GM21786 (cell line): Measurements from ENCODE around the gene AGBL3.
A peak's percentile ranks its signal among the peaks of the same experiment; 100 is the strongest.
"Not testable (repeated sequence)": the region's sequence is repeated elsewhere in the genome, so short reads cannot be mapped to it uniquely, and the experiment has no call there.

Experiments used
- ATAC-seq: cut with Tn5 transposase; IDR thresholded peaks from one replicate; pipeline ENCODE4 v1.9.1; 2021; ENCODE audit not compliant: unreplicated experiment

AGBL3 gene

GRCh38 chr7:135167365-135167917 lies 181.1 kb downstream of the AGBL3 start:
- ATAC-seq = no peak

GRCh38 chr7:135168001-135168400 lies 181.7 kb downstream of the AGBL3 start:
- ATAC-seq = no peak

GRCh38 chr7:135168489-135169140 lies 182.3 kb downstream of the AGBL3 start:
- no peak for ATAC-seq

DNA sequence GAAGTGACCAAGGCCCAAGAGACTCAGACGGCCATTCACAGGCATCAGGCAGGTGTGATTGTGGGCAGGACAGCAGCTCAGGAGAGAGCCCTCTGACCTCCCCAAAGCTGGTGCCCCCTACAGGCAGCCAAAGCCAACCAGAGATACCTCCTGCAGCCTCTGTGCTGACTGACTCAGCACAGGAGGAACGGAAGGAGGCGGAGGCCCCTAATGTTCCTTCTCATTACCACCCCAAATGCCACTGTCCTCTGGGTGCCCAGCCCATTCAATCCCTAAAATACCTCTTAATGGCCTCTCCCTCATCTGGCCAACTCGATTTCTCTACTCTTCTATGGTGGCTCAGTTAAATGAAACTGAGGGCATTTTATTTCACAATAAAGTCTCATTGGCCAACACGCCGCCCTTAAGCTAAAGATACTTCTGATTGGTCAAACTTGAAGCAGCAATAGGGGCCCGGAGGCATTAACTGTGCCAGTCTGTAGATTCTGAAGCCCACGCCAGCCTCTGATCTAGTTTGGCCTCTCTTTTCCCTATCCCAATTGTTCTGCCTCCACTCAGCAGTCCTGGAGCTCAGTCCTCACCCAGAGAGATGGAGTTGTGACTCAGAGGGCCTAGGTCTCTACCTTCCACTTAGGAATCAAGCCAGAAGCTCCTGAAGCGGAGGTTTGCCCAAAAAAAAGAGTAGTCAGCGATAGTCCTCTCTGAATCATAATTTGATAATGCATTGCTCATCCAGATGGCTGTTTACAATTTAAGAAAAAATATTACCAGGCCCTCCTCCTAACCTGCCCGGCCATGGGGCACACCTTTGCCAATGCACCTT lies 183.0 kb downstream of the AGBL3 start:
- no peak for ATAC-seq

DNA sequence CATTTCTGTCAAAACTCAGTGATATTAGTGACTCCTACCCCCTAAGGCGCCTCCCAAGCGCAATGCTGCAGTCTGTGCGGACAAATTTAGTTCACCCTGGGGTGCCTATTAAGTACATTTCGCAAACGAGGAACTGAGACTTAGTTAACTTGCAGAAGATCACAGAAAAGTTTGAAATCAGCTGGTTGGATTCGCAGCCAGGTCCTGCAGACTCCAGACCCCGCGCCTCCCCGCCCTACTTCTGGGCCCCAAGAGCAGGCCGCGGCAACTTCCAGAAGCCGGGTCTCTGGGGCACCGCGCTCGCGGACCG lies 183.6 kb downstream of the AGBL3 start:
- peak; percentile 7 for ATAC-seq

- peak; percentile 65 for ATAC-seq
Measured at GRCh38 chr7:135170274-135170997, 184.1 kb downstream of the AGBL3 start, which contains the start of gene CYREN. Gene CYREN (minus strand): TSS chr7:135170707. CDS start chr7:135168922, 1,785 bp downstream.

GRCh38 chr7:135170998-135171481 lies 184.7 kb downstream of the AGBL3 start:
- ATAC-seq = peak; percentile 43

DNA sequence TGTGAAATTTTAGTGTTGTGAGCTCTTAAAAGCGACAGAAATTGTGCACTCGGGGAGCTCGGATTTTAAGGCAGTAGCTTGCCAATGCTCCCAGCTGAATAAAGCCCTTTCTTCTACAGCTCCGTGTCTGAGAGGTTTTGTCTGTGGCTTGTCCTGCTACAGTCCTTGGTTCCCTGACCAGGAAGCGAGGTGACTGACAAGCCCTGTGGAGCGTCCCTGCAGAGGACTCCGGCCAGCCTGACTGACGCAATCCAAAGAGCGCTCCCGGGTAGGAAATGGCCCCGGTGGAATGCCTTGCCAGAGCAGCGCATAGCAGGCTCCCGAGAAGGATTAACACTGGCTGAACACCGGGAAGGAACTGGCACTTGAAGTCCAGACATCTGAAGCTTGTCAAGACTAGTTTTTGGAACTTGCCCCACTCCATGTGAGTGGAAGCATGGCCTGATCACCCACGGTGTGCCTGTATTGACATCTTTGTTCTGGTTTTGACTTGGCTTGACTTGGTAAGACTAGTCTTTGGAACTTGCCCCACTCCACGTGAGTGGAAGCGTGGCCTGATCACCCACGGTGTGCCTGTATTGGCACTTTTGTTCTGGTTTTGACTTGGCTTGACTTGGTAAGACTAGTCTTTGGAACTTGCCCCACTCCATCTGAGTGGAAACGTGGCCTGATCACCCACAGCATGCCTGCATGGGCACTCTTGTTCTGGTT lies 185.4 kb downstream of the AGBL3 start:
- ATAC-seq = not testable (repeated sequence)

DNA sequence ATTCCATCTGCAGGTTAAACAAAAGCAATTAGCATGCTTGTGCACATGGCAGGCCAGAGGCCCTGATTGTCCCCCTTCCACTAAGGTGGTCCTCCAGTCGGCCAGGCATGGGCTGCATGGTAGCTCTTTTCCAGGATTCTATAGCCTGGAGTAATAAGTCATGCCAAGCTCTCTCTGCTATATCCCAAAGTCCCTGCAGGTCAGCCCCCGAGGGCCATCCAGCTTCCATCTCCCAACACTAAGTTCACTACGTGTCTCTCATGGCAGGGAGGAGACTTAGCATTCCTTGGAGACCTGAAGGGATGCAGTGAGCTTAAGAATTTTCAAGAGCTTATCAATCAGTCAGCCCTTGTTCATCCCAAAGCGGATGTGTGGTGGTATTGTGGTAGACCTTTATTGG lies 187.6 kb downstream of the AGBL3 start:
- not testable (repeated sequence) for ATAC-seq

DNA sequence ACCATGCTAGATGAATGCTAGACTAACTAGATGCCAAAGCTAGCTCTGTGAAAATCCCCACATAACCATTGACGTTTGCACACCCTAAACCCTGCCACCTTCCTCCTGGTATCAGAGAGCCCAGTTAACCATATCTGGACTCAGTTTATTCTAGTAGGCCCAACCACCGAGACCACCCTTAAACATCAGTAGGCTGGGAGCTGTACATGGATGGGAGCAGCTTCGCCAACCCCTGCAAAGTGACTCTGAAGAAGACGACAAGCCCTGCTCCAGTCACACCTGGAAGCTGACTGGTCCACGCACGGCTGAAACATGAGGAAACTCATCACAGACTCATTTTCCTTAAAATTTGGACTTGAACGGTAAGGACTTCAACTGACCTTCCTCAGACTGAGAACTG lies 188.6 kb downstream of the AGBL3 start:
- ATAC-seq = no peak

GRCh38 chr7:135175931-135176330 lies 189.6 kb downstream of the AGBL3 start:
- ATAC-seq = no peak

GRCh38 chr7:135177028-135177696 lies 190.9 kb downstream of the AGBL3 start:
- ATAC-seq = no peak

GRCh38 chr7:135178364-135178763 lies 192.1 kb downstream of the AGBL3 start:
- no peak for ATAC-seq

- ATAC-seq = no peak
Measured at GRCh38 chr7:135179321-135179925, 193.1 kb downstream of the AGBL3 start.

DNA sequence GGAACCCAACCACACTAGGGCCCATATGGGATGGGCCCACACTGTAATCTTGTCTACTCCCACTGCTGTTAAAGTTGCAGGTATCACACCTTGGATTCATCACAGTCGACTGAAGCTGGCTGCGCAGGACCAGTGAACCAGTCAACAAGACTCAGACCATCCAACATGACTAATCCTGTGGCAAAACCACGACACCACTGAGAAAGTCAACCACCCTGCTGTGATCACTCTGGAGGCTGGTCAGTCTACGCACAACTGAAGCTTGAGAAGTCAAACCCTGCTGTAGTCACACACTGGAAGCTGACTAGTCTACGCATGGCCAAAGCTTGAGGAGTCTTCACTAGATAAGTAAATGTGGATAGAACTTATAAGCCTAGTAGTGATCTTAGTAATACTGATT lies 193.8 kb downstream of the AGBL3 start:
- ATAC-seq = no peak

DNA sequence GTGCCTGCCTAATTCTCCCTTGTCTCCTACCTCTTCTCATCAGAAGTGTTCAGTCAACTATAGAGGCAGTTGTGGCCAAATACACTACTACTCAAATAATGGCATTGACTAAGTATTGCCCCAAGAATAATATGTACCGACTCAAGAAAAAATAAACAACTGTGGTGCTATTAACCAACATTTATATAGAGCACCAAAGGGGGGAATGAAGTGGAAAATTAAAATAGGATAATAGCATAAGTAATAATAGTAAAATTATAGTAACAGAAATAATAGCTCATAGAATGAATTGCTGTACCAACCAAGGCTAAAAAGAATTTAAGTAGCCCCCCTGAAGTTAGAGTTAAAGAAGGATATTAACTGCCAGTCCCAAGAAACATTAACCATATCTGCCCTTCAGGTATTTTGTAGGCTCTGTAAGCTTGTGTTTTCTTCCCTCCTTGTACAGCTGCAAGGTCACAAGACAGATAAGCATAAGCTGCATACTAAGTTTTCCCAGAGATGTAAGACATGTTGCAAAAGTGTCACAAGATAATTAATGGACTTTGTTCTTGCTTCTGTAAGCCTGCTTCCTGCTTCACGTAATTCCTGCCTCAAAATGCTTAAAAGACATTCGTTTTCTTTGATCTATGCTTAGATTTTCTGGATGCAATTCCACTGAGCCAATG lies 195.1 kb downstream of the AGBL3 start:
- ATAC-seq = no peak

GRCh38 chr7:135181929-135182678 lies 195.8 kb downstream of the AGBL3 start:
- no peak for ATAC-seq

GRCh38 chr7:135183478-135183877 lies 197.2 kb downstream of the AGBL3 start:
- ATAC-seq = no peak
